Activated CD8-positive, alpha-beta memory T cell treated with anti-CD3 and anti-CD28 coated beads, Interleukin-2, amount 50 U/mL, for 48 hours (primary cell): Measurements from ENCODE around the gene MRPL33.

ENCODE experiments used
- DNase-seq: peaks from one replicate; pipeline ENCODE4 v3.0.0-alpha.2; 2020

MRPL33 gene

DNA sequence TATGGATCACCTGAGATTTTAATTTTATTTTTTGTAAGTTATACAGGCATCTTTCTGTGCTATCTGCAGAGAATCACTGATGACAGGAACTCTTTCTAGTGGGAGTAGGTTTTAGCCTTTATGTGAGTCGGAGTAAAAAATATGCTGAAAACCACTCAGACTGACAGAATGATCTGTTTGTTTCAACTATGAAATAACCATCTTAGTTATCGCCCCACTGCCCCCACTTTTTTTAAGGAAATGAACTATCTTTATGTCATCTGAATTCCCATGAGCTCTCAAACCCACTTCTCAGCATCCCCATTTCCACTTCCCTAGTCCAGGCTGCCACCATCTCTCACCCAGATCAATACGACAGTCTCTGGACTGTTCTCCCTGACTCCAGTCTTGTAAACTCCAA, 38.9 kb downstream of the MRPL33 start:
- DNase-seq = no peak

DNA sequence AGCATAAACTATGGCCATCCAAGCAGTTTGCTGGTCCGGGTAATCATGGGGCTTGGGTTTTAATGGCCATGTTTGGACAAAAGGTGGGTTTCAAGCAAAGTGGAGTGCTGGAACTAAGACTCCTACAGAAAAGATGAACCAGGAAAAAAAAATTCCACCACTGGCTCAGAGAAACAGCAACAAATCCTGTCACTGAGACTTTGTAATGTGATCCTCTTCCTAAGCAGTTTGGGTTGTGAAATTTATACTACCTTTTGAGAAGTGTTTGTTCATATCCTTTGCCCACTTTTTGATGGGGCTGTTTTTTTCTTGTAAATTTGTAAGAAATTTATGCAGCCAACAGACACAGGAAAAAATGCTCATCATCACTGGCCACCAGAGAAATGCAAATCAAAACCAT, 40.2 kb downstream of the MRPL33 start:
- DNase-seq = no peak

DNA sequence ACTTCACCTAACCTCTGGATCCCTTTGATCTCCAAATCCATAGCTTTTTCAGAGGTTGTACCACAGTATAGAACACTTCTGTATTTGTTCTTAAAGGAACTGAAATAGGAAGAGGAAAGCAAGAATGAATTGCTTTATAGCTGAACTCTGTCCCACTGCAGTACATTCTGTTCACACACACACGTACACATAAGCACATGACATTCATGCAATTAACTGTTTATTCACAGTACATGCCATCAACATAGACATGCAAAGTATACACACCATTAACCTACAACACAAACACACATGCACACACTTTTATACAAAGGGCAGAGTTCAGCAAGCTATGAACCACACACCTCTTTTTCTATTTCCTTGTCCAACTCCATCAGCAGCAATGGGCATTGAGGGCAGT, 43.2 kb downstream of the MRPL33 start:
- no peak for DNase-seq

DNA sequence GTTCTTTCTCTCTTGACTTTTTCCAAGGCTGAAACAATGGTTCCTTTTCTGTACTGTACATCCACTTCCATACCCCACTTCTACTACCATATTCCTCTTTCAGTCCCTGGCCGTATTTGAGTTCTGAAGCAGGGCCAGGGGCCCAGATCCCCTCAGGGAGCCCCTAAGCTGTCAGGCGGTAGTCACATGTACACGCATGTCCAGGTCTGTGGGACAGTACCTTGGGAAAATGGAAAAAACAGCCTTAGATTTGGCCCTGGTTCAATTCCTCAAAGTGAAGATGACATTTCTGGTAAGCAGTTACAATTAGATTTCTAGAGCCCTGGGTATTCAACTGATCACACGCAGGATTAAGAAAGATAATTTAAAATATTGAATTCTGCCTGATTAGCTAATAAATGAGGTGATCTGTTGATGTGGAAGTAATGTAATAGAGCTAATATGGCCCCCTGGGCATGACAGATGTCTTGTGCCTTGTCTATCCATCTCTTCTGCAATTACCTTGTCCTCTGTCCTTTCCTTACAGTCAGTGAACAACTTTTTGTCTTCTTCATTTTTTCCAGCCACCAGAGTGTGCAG, 44.4 kb downstream of the MRPL33 start:
- no peak for DNase-seq

DNA sequence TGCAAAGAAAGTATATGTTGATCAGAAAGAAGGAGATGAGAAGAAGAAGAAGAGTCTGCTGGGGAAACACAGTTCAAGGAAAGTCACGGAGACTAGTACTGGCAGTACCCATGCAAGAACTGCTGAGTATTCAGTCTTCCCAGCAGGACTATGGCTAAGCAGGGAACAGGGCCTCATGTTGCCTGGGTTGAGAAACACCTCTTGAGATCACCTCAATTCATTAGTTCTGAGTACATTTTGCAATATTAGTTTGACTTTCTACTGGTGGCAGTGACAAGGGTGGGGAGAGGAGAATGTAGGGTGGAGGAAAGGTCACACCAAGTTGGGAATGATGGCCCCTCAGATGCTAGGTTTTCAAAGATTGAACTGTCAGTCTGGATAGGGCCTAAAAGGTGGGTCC, 50.5 kb downstream of the MRPL33 start:
- no peak for DNase-seq

DNA sequence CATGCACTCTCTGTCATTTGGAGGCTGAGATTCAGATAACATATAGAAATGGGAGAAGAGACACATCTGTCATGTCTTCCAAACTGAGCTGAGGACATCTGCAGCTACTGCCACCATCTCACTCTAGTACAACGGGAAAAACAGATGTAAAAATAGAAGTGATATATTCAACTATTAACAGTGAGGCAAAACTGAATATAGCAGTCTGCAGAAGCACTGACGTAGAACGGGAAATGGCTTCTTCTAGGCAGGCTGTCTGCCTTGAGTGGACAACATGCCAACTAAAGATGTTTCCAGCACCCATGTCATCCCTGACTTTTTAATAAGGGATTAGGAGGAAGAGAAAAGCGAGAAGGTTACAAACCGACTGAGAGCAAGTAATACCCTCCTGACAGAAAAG, 51.6 kb downstream of the MRPL33 start:
- no peak for DNase-seq

DNA sequence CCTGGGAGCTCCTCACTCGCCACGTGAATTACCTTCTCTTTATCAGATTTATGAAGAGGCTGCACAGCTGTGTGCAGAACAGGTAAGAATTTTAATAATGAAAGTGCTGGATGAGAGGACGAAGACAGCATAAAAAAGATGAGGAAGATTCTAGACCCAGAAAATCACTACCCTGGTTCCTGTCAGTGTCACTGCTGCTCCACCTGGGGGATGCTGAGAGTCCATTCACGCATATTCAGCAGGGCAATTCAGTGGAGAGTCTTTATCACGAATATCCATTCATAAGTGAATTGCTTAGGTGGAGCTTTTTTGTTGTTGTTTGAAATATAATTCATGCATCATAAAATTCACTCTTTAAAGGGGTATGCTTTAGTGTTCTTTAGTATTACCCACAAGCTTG, 52.0 kb downstream of the MRPL33 start:
- DNase-seq = no peak

DNA sequence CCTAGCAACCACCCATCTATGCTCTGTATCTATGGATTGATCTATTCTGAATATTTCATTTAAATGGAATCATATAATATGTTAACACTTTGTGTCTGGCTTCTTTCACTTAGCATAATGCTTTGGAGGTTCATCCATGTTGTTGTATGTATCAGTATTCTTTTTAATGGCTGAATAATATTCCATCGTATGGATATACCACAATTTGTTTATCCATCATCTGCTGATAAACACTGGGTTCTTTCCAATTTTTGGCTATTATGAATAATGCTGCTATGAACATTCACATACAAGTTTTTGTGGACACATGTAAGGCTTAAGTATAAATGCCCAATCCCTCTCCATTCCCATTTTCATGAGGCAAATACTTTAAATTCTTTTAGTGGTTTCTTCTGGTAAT, 52.9 kb downstream of the MRPL33 start:
- no peak for DNase-seq

DNA sequence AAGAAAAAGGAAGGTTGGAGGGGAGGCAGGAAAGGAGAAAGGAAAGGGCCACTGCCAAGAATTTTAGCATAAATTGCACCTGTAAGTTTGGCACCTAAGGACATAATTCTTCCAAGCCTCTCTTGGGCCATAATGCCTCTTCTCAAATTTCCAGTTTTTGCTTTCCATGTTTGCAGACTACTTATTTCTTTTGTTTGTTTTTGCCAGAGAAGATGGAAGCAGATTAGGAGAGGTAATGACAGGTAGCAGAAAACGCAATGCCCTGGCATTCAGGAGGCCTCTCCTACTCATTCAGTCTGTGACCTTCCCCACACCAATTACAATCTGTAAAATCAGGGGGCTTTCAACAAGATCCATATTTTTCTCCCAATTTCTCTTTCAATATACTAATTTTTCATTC, 56.8 kb downstream of the MRPL33 start:
- DNase-seq = no peak
